T-helper 2 cell treated with Interferon-gamma antibody and Interleukin-4, amounts not matched to agents 100 ng/mL and 5 ng/mL, for 36 hours (primary cell): ENCODE measurements around the gene SIPA1L2. TPM values are rescaled to one million over a fixed set of nuclear protein-coding genes. Genes with fewer than 3 reads are reported as not detected.
"Not testable (repeated sequence)": the region's sequence is repeated elsewhere in the genome, so short reads cannot be mapped to it uniquely, and the experiment has no call there.

ENCODE experiments used
- intact Hi-C: fragments of 100-400 bp; cut with micrococcal nuclease; formaldehyde crosslinking; loops from one replicate; pipeline ENCODE4 v1.15.1; 2023
- total RNA-seq: library from RNA; stranded (reverse); gene quantifications from 2 replicates; pipeline ENCODE4 v1.2.3, GENCODE V29; 2022

SIPA1L2 gene
- total RNA-seq, 1 donor from 2014 or later: 0.23 TPM

GRCh38 chr1:232620356-232620969 is 9.5 kb downstream of the SIPA1L2 start:
- intact Hi-C loops: no loop called here

- intact Hi-C loops: no loop called here
Observed at GRCh38 chr1:232617237-232617636, 12.7 kb downstream of the SIPA1L2 start.

GRCh38 chr1:232615306-232615800 is 14.6 kb downstream of the SIPA1L2 start:
- intact Hi-C loops: no loop called here

GRCh38 chr1:232614811-232615210 is 15.1 kb downstream of the SIPA1L2 start:
- intact Hi-C loops: no loop called here

GRCh38 chr1:232613752-232614381 is 16.1 kb downstream of the SIPA1L2 start:
- intact Hi-C loops: no loop called here

- intact Hi-C loops: not testable (repeated sequence)
Observed at GRCh38 chr1:232612836-232613235, 17.1 kb downstream of the SIPA1L2 start.

- intact Hi-C loops: no loop called here
Observed at GRCh38 chr1:232611834-232612233, 18.1 kb downstream of the SIPA1L2 start.

- intact Hi-C loops: not testable (repeated sequence)
Observed at GRCh38 chr1:232610902-232611745, 18.8 kb downstream of the SIPA1L2 start.

GRCh38 chr1:232610192-232610901 is 19.6 kb downstream of the SIPA1L2 start:
- intact Hi-C loops: no loop called here

GRCh38 chr1:232608427-232608826 is 21.5 kb downstream of the SIPA1L2 start:
- intact Hi-C loops: no loop called here

- intact Hi-C loops: no loop called here
Observed at GRCh38 chr1:232602622-232603021, 27.3 kb downstream of the SIPA1L2 start.

GRCh38 chr1:232600424-232601258 is 29.3 kb downstream of the SIPA1L2 start:
- intact Hi-C loops: no loop called here

GRCh38 chr1:232599178-232600041 is 30.5 kb downstream of the SIPA1L2 start:
- intact Hi-C loops: no loop called here

- intact Hi-C loops: no loop called here
Observed at GRCh38 chr1:232598837-232599177, 31.1 kb downstream of the SIPA1L2 start.

- intact Hi-C loops: no loop called here
Observed at GRCh38 chr1:232598133-232598532, 31.8 kb downstream of the SIPA1L2 start.

GRCh38 chr1:232597721-232598120 is 32.2 kb downstream of the SIPA1L2 start:
- intact Hi-C loops: loop anchor here (2.0 kb wide), 1 partner anchor 19 kb away; no protein-coding TSS in a partner anchor

GRCh38 chr1:232596666-232597303 is 33.1 kb downstream of the SIPA1L2 start:
- intact Hi-C loops: loop anchor here (2.0 kb wide), 1 partner anchor 18 kb away; no protein-coding TSS in a partner anchor

GRCh38 chr1:232594768-232595698 is 34.9 kb downstream of the SIPA1L2 start:
- intact Hi-C loops: no loop called here
